PC-9 (cell line): ENCODE measurements around the gene SDSL. TPM values are rescaled to one million over a fixed set of nuclear protein-coding genes. Genes with fewer than 3 reads are reported as not detected.

Experiments used
- BruUV-seq: library from RNA; stranded (reverse); fragments of 400-500 nt; replicated peaks from 2 replicates; lab custom pipeline; 2021; lab: Mats Ljungman, UMichigan
- CTCF ChIA-PET: fragments of 300-600 bp; sonication (Branson Sonifier 250); formaldehyde crosslinking; loops from one replicate; lab custom pipeline; 2022; ENCODE audit warnings: antibody characterized with exemption; lab: Charles Lee
- POLR2A ChIA-PET: fragments of 300-600 bp; sonication (Branson Sonifier 250); formaldehyde crosslinking; loops from one replicate; lab custom pipeline; 2022; ENCODE audit warnings: antibody characterized with exemption; ENCODE audit not compliant: unreplicated experiment; lab: Charles Lee
- DNase-seq, 2 experiments: peaks; one replicate each; pipeline versions ENCODE4 v3.0.0 to v3.0.0-alpha.2; 2015 to 2022; ENCODE audit warnings: mixed read lengths in 1 of 2
- H2AFZ ChIP-seq: fragments of 200-600 bp; sonication (generic); 2 replicates; pipeline ENCODE4 v1.8.1; 2017; ENCODE audit warnings: antibody characterized with exemption
- H3F3A ChIP-seq: fragments of 200-600 bp; sonication (generic); 2 replicates; pipeline ENCODE4 v1.8.1; 2017; ENCODE audit warnings: antibody characterized with exemption, mild to moderate bottlenecking, low read depth; ENCODE audit not compliant: insufficient read depth
- H3K27ac ChIP-seq: fragments of 200-600 bp; sonication (generic); 2 replicates; pipeline ENCODE4 v1.6.1; 2016; ENCODE audit warnings: mixed run types
- H3K27me3 ChIP-seq: fragments of 200-600 bp; sonication (generic); 2 replicates; pipeline ENCODE4 v1.6.1; 2016; ENCODE audit warnings: low read depth, mixed run types; ENCODE audit not compliant: insufficient read depth
- H3K36me3 ChIP-seq: fragments of 200-600 bp; sonication (generic); 2 replicates; pipeline ENCODE4 v1.6.1; 2016; ENCODE audit warnings: low read depth, mixed run types
- H3K4me1 ChIP-seq: fragments of 200-600 bp; sonication (generic); replicated peaks from 2 replicates; pipeline ENCODE4 v1.6.1; 2016; ENCODE audit warnings: mixed run types; ENCODE audit not compliant: insufficient read depth
- H3K4me2 ChIP-seq: fragments of 200-600 bp; sonication (generic); 2 replicates; pipeline ENCODE4 v1.6.1; 2017; ENCODE audit warnings: mixed run types
- H3K4me3 ChIP-seq: fragments of 200-600 bp; sonication (generic); 2 replicates; pipeline ENCODE4 v1.6.1; 2016; ENCODE audit warnings: mixed run types
- H3K79me2 ChIP-seq: fragments of 200-600 bp; sonication (generic); 2 replicates; pipeline ENCODE4 v1.6.1; 2017; ENCODE audit warnings: low read depth, mixed run types
- H3K9me2 ChIP-seq: fragments of 200-600 bp; sonication (generic); 2 replicates; pipeline ENCODE4 v1.8.1; 2017; ENCODE audit warnings: mild to moderate bottlenecking; ENCODE audit not compliant: insufficient read depth
- H3K9me3 ChIP-seq: fragments of 200-600 bp; sonication (generic); 2 replicates; pipeline ENCODE4 v1.8.1; 2016; ENCODE audit warnings: low read depth; ENCODE audit not compliant: insufficient read depth
- H4K20me1 ChIP-seq: fragments of 200-600 bp; sonication (generic); 2 replicates; pipeline ENCODE4 v1.8.1; 2017; ENCODE audit not compliant: insufficient read depth
- CTCF ChIP-seq: fragments of 200-600 bp; sonication (generic); conservative IDR thresholded peaks from 2 replicates; pipeline ENCODE4 v1.6.1; 2017; ENCODE audit warnings: mixed run types, antibody characterized with exemption, mild to moderate bottlenecking, moderate library complexity
- EZH2 ChIP-seq: fragments of 200-600 bp; sonication (generic); IDR thresholded peaks from 2 replicates; pipeline ENCODE4 v1.8.0; 2017; ENCODE audit warnings: antibody characterized with exemption, low read depth
- intact Hi-C: fragments of 100-400 bp; cut with micrococcal nuclease; formaldehyde crosslinking; loops from one replicate; pipeline ENCODE4 v1.10.0; 2022; ENCODE audit not compliant: unreplicated experiment
- total RNA-seq: library from RNA; stranded (reverse); gene quantifications from 2 replicates; pipeline ENCODE4 v1.2.3, GENCODE V29; 2021

SDSL gene
- total RNA-seq, 1 experiment from 2014 or later, result 14.2 TPM

GRCh38 chr12:113438523-113439300 is 16.5 kb downstream of the SDSL start:
- BruUV-seq, result no TSS peak
- H3F3A ChIP-seq, result no peaks in the 10 kb centered on the region
- CTCF ChIA-PET, result no interaction called here

GRCh38 chr12:113439301-113439597 is 17.1 kb downstream of the SDSL start:
- Histone ChIP-seq H3K4me3 (no peak overlapping the region), H3F3A (no peaks in the 10 kb centered on the region), H3K9me3 (no peaks in the 10 kb centered on the region), H3K27me3 (no peaks in the 10 kb centered on the region), H3K9me2 (no peaks in the 10 kb centered on the region), H2AFZ (no peak overlapping the region), H4K20me1 (no peaks in the 10 kb centered on the region), H3K79me2 (no peaks in the 10 kb centered on the region), H3K4me2 (no peak overlapping the region), H3K4me1 (no peaks in the 10 kb centered on the region), H3K36me3 (no peaks in the 10 kb centered on the region), H3K27ac (no peak overlapping the region)
- POLR2A ChIA-PET, result no interaction called here
- no TSS peak for BruUV-seq
- intact Hi-C loops, result loop anchor here (1.0 kb wide), 1 partner anchor 473 kb away; no protein-coding TSS in a partner anchor
- no peak for TF ChIP-seq EZH2
- no peak for TF ChIP-seq CTCF
- CTCF ChIA-PET, result no interaction called here
- DNase-seq, result no peak

More at GRCh38 chr12:113438523-113439300, 16.5 kb downstream of the SDSL start:
- no peaks in the 10 kb centered on the region for H4K20me1 ChIP-seq
- no peaks in the 10 kb centered on the region for H3K9me3 ChIP-seq
- no peak overlapping the region for H3K27ac ChIP-seq
- no peaks in the 10 kb centered on the region for H3K4me1 ChIP-seq
- no peaks in the 10 kb centered on the region for H3K36me3 ChIP-seq
- intact Hi-C loops, result loop anchor here (1.0 kb wide), 1 partner anchor 474 kb away; no protein-coding TSS in a partner anchor
- no peaks in the 10 kb centered on the region for H3K79me2 ChIP-seq
- H3K4me3 ChIP-seq, result no peak overlapping the region
- DNase-seq, result no peak
- no peaks in the 10 kb centered on the region for H3K9me2 ChIP-seq
- H2AFZ ChIP-seq, result no peak overlapping the region
- H3K27me3 ChIP-seq, result no peaks in the 10 kb centered on the region
- TF ChIP-seq EZH2, result no peak
- no peak for TF ChIP-seq CTCF
- no peak overlapping the region for H3K4me2 ChIP-seq
- POLR2A ChIA-PET, result no interaction called here

- Histone ChIP-seq H2AFZ (no peak overlapping the region), H3K4me3 (no peak overlapping the region), H3K27me3 (no peaks in the 10 kb centered on the region), H3K4me1 (no peaks in the 10 kb centered on the region), H3K36me3 (no peaks in the 10 kb centered on the region), H4K20me1 (no peaks in the 10 kb centered on the region), H3K79me2 (no peaks in the 10 kb centered on the region), H3K9me2 (no peaks in the 10 kb centered on the region), H3F3A (no peaks in the 10 kb centered on the region), H3K4me2 (no peak overlapping the region), H3K27ac (no peak overlapping the region), H3K9me3 (no peaks in the 10 kb centered on the region)
- DNase-seq, result peak in 1 of 2 experiments; percentile 35
- BruUV-seq, result no TSS peak
- ChIA-PET POLR2A (no interaction called here), CTCF (interaction anchor here (0.6 kb wide), 1 partner anchor 349 kb away, joined by 3 read pairs; no protein-coding TSS in a partner anchor)
- TF ChIP-seq CTCF (peak; percentile 77), EZH2 (no peak)
- intact Hi-C loops, result loop anchor here (1.0 kb wide), 1 partner anchor 473 kb away; no protein-coding TSS in a partner anchor
Observed at GRCh38 chr12:113439606-113440030, 17.4 kb downstream of the SDSL start.
